ENCODE data around the gene IL1RL1. TPM values are rescaled to one million over a fixed set of nuclear protein-coding genes. Genes with fewer than 3 reads are reported as not detected.
A peak's percentile ranks its signal among the peaks of the same experiment; 100 is the strongest.

IL1RL1 gene
- total RNA-seq, 2 donors from 2014 or later: 22.2 to 32.8 TPM

DNA sequence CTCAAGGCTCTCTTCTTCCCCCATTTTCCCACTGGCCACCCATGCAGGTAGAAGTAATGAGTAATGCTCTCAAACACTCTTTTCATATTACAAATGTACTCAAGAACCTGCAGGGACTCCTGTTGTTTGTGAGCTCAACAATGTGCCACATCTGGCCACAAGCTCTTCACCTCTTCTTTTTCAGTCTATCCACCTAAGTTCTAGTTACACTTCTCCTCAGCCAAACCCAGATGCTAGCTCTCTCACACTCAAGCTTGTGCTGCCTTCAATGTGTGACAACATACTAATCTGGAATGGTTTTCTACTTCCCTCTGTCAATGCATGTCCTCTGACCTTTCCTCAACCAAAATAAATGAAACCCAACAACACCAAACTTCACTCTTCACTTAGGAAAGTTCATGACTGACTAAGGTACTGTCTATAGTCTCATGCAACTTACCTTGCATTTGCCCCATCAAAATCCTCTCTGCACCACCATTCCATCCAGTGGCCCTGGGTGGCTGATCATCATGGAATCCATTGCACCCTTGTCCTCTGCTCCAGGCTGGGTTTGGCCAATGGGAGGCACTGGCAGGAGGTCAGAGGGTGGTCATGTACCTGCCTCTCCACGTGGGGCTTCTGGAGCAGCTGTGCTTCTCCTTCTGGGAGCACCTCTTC is 38.9 kb downstream of the IL1RL1 start:
- no peak for ATAC-seq (ENCODE audit: insufficient number of reproducible peaks, low FRiP score, low read depth)
- no peaks in the 10 kb centered on the region for H3K27me3 ChIP-seq (replicated peaks; ENCODE audit: insufficient read depth)
- no peaks in the 10 kb centered on the region for H3K4me1 ChIP-seq (ENCODE audit: control insufficient read depth in 1 of 2, low read depth in 2 of 2)
- no peaks in the 10 kb centered on the region for H3K36me3 ChIP-seq
- TF ChIP-seq, protein P1, sequence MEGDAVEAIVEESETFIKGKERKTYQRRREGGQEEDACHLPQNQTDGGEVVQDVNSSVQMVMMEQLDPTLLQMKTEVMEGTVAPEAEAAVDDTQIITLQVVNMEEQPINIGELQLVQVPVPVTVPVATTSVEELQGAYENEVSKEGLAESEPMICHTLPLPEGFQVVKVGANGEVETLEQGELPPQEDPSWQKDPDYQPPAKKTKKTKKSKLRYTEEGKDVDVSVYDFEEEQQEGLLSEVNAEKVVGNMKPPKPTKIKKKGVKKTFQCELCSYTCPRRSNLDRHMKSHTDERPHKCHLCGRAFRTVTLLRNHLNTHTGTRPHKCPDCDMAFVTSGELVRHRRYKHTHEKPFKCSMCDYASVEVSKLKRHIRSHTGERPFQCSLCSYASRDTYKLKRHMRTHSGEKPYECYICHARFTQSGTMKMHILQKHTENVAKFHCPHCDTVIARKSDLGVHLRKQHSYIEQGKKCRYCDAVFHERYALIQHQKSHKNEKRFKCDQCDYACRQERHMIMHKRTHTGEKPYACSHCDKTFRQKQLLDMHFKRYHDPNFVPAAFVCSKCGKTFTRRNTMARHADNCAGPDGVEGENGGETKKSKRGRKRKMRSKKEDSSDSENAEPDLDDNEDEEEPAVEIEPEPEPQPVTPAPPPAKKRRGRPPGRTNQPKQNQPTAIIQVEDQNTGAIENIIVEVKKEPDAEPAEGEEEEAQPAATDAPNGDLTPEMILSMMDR (IDR thresholded peaks at IDR 0.05): no peak
- no peak overlapping the region for H3K4me3 ChIP-seq
- no peak for DNase-seq (ENCODE audit: low spot score)
- H3K27ac ChIP-seq: no peak overlapping the region
- H3K9me3 ChIP-seq: no peaks in the 10 kb centered on the region

DNA sequence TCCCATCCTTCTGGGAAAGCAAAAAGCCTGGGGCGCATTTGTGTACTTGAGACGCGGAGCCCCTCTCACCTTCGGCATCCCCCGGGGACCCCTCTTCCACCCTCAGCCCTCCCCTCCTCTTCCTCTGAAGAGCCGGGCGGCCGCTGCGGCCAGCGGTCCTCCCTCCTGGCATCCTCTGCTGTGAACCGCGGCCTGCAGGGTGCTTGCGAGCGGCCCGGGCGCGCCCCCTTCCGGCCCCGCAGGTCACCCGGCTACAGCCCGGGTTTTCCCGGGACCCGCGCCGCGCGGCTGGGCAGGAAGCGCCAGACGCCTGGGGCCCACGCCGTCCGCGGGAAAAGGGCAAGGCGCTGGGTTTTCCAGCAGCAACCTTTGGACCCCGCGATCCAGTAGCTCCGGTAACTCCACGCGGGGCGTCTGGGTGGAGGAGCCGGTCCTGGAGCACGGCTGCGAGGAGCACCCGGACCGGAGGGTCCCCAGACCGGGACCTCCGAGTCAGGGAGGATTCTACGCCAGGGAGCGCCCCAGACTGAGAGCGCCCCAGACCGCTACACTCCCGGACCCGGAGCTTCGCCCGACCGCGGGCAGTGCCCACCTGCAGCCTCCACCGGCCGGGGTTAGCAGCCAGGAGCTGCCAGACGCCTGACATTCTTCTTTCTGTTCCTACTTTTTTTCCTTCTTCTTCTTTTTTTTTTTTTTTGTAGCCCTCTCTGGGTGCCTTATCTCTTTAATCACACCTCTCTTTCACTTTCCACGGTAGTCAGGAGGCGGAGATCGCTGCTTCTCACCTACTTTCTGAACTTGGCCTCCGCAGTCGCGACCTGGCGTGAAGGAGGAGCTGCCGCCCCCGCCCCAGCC is 44.4 kb downstream of the IL1RL1 start, which contains the start of gene IL18R1:
Gene IL18R1, plus strand, starts transcription at position 271 of the 855 bp plus-strand sequence. CDS start 6,865 bp downstream, outside the sequence.
- Histone ChIP-seq H3K27me3 (replicated peaks; ENCODE audit: insufficient read depth) (no peaks in the 10 kb centered on the region), H3K4me3 (peak within 1 kb of the TSS; percentile 88), H3K36me3 (no peaks in the 10 kb centered on the region), H3K4me1 (ENCODE audit: control insufficient read depth in 1 of 2, low read depth in 2 of 2) (peaks cover 0 to 5% of the 10 kb centered on the region in 2 donors), H3K27ac (peak within 1 kb of the TSS; percentile 36 to 41), H3K9me3 (no peaks in the 10 kb centered on the region)
- TF ChIP-seq, protein P1 (IDR thresholded peaks at IDR 0.05): peak; percentile 83
- DNase-seq (ENCODE audit: low spot score): peak; percentile 18
- ATAC-seq (ENCODE audit: insufficient number of reproducible peaks, low FRiP score, low read depth): peak; percentile 90

DNA sequence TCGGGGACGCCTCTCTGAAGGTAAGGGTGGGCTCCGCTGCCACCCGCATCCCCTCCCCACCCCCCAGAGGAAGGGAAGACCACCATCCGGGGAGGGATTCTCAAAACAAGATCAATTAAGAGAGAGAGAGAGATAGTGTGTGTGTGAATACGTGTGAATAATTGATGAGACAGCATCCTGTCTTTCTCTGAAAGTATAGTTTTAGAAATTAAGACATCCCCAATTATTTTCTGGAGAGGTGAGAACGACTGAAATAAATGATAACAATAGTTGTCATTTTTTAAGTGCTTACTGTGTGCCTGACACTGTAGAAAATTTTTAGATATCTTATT is 45.0 kb downstream of the IL1RL1 start:
- Histone ChIP-seq H3K4me3 (peak overlapping the region; percentile 88), H3K9me3 (no peaks in the 10 kb centered on the region), H3K27me3 (replicated peaks; ENCODE audit: insufficient read depth) (no peaks in the 10 kb centered on the region), H3K4me1 (ENCODE audit: control insufficient read depth in 1 of 2, low read depth in 2 of 2) (peaks cover 0 to 5% of the 10 kb centered on the region in 2 donors), H3K36me3 (no peaks in the 10 kb centered on the region), H3K27ac (peak overlapping the region; percentile 36 to 41)
- no peak for DNase-seq (ENCODE audit: low spot score)
- no peak for ATAC-seq (ENCODE audit: insufficient number of reproducible peaks, low FRiP score, low read depth)
- TF ChIP-seq, protein P1 (IDR thresholded peaks at IDR 0.05): no peak

DNA sequence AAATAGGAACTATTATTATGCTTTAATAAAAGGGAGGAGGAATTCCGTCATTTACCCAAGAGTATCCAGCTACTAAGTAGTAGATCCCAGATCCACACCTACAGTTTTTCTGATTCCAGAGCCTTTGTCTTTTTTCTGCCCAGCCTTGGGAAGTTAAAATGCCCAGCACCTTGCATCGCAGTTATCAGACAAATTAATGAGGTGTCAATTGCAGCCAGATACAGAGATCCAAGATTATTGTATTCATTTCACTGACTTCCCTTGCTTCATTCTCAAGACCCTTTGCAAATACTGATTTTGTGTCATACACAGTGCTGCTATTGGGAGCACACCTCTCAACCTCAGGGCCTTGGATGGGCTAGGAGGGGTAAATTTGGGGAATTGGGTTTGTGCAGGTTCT is 45.4 kb downstream of the IL1RL1 start:
- ATAC-seq (ENCODE audit: insufficient number of reproducible peaks, low FRiP score, low read depth): no peak
- H3K9me3 ChIP-seq: no peaks in the 10 kb centered on the region
- DNase-seq (ENCODE audit: low spot score): no peak
- TF ChIP-seq, protein P1 (IDR thresholded peaks at IDR 0.05): no peak
- peak overlapping the region; percentile 88 for H3K4me3 ChIP-seq
- peaks cover 0 to 5% of the 10 kb centered on the region in 2 donors for H3K4me1 ChIP-seq (ENCODE audit: control insufficient read depth in 1 of 2, low read depth in 2 of 2)
- no peaks in the 10 kb centered on the region for H3K36me3 ChIP-seq
- no peak overlapping the region for H3K27ac ChIP-seq
- no peaks in the 10 kb centered on the region for H3K27me3 ChIP-seq (replicated peaks; ENCODE audit: insufficient read depth)

DNA sequence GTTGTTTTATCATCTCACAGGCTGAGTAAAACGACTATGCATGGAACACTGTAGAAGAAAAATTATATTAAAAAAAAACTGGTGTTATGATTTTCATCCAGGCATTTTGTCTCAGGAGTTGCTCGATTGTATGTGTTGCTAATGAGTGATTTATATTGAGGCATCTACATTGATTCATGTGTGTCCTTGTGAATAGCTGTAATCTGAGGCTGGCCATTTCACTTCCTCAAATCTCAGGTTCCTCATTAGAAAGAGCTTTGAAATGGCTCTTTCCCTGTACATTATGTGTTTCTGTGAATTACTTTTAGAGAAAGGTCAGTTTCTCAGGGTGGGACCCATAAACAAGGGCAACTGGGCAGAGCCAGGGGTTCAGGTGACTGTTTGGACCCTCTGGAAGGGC is 46.6 kb downstream of the IL1RL1 start:
- H3K27ac ChIP-seq: no peak overlapping the region
- no peaks in the 10 kb centered on the region for H3K36me3 ChIP-seq
- DNase-seq (ENCODE audit: low spot score): no peak
- TF ChIP-seq, protein P1 (IDR thresholded peaks at IDR 0.05): no peak
- H3K4me3 ChIP-seq: no peak overlapping the region
- no peak for ATAC-seq (ENCODE audit: insufficient number of reproducible peaks, low FRiP score, low read depth)
- peaks cover 0 to 5% of the 10 kb centered on the region in 2 donors for H3K4me1 ChIP-seq (ENCODE audit: control insufficient read depth in 1 of 2, low read depth in 2 of 2)
- H3K9me3 ChIP-seq: no peaks in the 10 kb centered on the region
- H3K27me3 ChIP-seq (replicated peaks; ENCODE audit: insufficient read depth): no peaks in the 10 kb centered on the region
